Left lung (tissue), 10 donors: ENCODE data around the gene EIF4E1B. TPM values are rescaled to one million over a fixed set of nuclear protein-coding genes. Genes with fewer than 3 reads are reported as not detected.

Source experiments
- ATAC-seq: fragments of 200-7000 bp; cut with Tn5 transposase; one replicate; pipeline ENCODE4 v1.9.1; 2020; ENCODE audit warnings: moderate library complexity
- DNase-seq, 4 donors: peaks; one replicate each; pipeline ENCODE4 v3.0.0-alpha.2; 2013 to 2020
- H3K27ac ChIP-seq, 2 donors: fragments of 200-600 bp; sonication (generic) in 1 of 2; one replicate each; pipeline versions ENCODE4 v1.5.0 to v1.8.0; 2020 to 2021
- H3K27me3 ChIP-seq, 2 donors: fragments of 200-600 bp; sonication (generic) in 1 of 2; one replicate each; pipeline versions ENCODE4 v1.5.0 to v1.8.0; 2020 to 2021
- H3K36me3 ChIP-seq, 2 donors: fragments of 200-600 bp; sonication (generic) in 1 of 2; one replicate each; pipeline versions ENCODE4 v1.5.0 to v1.8.0; 2020 to 2021
- H3K4me1 ChIP-seq, 2 donors: fragments of 200-600 bp; one replicate each; pipeline ENCODE4 v1.8.0; 2021
- H3K4me3 ChIP-seq, 2 donors: fragments of 200-600 bp; sonication (generic) in 1 of 2; one replicate each; pipeline versions ENCODE4 v1.5.0 to v1.8.0; 2020 to 2021; ENCODE audit warnings: mild to moderate bottlenecking in 1 of 2
- H3K9me3 ChIP-seq, 2 donors: fragments of 200-600 bp; sonication (generic) in 1 of 2; one replicate each; pipeline versions ENCODE4 v1.5.0 to v1.8.0; 2020 to 2021
- intact Hi-C, 2 donors: fragments of 100-400 bp; cut with DNase I; formaldehyde crosslinking; loops; one replicate each; pipeline versions ENCODE4 v1.11.2 to v1.14.2; 2022
- polyA plus RNA-seq, 6 donors: library from polyadenylated mRNA; unstranded; fragments of 120-200 nt; gene quantifications; one replicate each; pipeline ENCODE4 v1.2.1, GENCODE V29; 2013; ENCODE audit not compliant: insufficient read length in 6 of 6
- total RNA-seq, 2 donors: library from RNA; stranded (reverse); fragmentation: NEBNext Ultra II Directional; extraction: Animal tissue kit (Norgen Biotek cat#: 25700); gene quantifications; one replicate each; pipeline ENCODE4 v1.2.1, GENCODE V29; 2021
- TF ChIP-seq, protein P1 (sequence below), 2 donors: fragments of 200-600 bp; sonication (generic) in 1 of 2; IDR thresholded peaks; one replicate each; pipeline versions ENCODE4 v1.5.0 to v1.8.0; 2021; ENCODE audit warnings: antibody characterized with exemption in 2 of 2
- donor health status: DM: no; HTN: yes; CAD: no.
- donor health status: DM: no; HTN: no; CAD: no.

The EIF4E1B gene
- total and polyA plus RNA-seq, 8 donors = 0.07 to 0.10 (median 0.08) TPM; not detected in 5

DNA sequence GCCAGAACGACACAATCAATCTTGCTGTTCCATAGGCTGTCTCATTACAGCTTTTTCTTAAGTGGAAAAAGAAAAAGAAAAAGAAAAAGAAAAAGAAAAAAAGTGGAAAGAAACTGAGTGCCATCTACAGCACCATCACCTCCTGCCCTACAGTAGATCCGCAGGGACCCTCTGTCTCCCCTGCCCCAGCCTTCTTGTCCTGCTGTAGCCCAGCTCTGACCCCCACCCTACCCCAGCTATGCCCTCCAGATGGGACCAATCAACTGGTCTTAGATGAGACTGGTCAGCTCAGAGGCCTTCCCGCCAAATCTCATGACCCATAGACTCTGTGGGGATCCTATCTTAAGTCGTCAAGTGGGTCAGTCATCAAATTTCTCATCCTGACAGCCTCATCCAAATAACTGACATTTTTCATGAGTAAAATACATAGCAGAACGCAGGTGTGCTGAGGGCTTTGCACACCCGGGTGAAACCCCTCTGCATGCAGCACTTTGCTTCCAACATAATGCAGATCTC, 51.6 kb downstream of the EIF4E1B start:
- H3K4me1 ChIP-seq = no peaks in the 10 kb centered on the region
- peaks cover 0 to 3% of the 10 kb centered on the region in 2 donors for H3K9me3 ChIP-seq
- intact Hi-C loops = no loop called here
- TF ChIP-seq, protein P1, sequence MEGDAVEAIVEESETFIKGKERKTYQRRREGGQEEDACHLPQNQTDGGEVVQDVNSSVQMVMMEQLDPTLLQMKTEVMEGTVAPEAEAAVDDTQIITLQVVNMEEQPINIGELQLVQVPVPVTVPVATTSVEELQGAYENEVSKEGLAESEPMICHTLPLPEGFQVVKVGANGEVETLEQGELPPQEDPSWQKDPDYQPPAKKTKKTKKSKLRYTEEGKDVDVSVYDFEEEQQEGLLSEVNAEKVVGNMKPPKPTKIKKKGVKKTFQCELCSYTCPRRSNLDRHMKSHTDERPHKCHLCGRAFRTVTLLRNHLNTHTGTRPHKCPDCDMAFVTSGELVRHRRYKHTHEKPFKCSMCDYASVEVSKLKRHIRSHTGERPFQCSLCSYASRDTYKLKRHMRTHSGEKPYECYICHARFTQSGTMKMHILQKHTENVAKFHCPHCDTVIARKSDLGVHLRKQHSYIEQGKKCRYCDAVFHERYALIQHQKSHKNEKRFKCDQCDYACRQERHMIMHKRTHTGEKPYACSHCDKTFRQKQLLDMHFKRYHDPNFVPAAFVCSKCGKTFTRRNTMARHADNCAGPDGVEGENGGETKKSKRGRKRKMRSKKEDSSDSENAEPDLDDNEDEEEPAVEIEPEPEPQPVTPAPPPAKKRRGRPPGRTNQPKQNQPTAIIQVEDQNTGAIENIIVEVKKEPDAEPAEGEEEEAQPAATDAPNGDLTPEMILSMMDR (IDR thresholded peaks at IDR 0.05) = no peak
- no peak overlapping the region for H3K4me3 ChIP-seq
- DNase-seq (no peak), ATAC-seq (no peak)
- no peak overlapping the region for H3K27ac ChIP-seq
- peaks cover 24 to 74% of the 10 kb centered on the region in 2 donors for H3K27me3 ChIP-seq
- H3K36me3 ChIP-seq = no peaks in the 10 kb centered on the region

DNA sequence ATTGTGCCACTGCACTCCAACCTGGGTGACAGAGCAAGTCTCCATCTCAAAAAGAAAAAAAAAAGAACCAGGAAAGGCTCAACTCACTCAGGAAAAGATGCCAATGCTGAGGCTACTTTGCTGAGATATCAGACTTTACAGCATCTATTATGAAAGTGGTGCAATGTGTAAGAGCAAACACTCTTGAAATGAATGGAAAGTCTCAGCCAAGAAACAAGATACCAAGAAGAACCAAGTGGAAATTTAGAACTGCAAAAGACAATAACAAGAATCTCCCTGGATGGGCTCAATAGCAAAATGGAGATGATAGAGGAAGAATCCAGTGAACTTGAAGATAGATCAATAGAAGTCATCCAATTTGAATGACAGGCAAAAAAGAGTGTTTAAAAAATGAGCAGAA, 54.5 kb downstream of the EIF4E1B start:
- intact Hi-C loops = no loop called here

DNA sequence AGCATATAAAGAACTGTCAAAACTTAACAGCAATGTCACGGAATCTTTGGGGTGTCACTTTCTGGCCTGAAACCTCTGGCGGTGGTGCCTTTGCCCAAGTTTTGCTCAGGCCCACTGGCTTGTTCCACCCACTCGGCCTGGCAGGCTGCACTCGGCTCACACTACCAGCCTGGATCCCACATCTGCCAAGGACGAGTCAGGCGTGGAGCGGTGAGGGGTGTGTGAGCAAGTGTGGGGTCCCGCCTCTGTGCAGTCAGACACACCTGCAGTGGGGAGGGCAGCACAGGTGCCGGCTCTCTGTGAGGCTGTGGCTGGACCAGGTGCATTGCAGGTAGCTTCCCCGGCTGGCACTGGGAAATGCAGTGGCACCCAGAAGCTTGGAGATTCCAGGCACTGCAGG, 56.8 kb downstream of the EIF4E1B start:
- Histone ChIP-seq H3K4me3 (no peak overlapping the region), H3K36me3 (no peaks in the 10 kb centered on the region), H3K27me3 (peaks cover 3 to 73% of the 10 kb centered on the region in 2 donors), H3K9me3 (peaks cover 0 to 12% of the 10 kb centered on the region in 2 donors), H3K4me1 (no peaks in the 10 kb centered on the region), H3K27ac (no peak overlapping the region)
- DNase-seq (no peak), ATAC-seq (no peak)
- intact Hi-C loops = no loop called here
- TF ChIP-seq, protein P1 (IDR thresholded peaks at IDR 0.05) = no peak

More for the DNA sequence above, 54.5 kb downstream of the EIF4E1B start:
- Histone ChIP-seq H3K9me3 (peaks cover 0 to 12% of the 10 kb centered on the region in 2 donors), H3K4me3 (no peak overlapping the region), H3K27me3 (peaks cover 12 to 73% of the 10 kb centered on the region in 2 donors), H3K4me1 (no peaks in the 10 kb centered on the region), H3K27ac (no peak overlapping the region), H3K36me3 (no peaks in the 10 kb centered on the region)
- ATAC-seq (no peak), DNase-seq (no peak)
- TF ChIP-seq, protein P1 (IDR thresholded peaks at IDR 0.05) = no peak

DNA sequence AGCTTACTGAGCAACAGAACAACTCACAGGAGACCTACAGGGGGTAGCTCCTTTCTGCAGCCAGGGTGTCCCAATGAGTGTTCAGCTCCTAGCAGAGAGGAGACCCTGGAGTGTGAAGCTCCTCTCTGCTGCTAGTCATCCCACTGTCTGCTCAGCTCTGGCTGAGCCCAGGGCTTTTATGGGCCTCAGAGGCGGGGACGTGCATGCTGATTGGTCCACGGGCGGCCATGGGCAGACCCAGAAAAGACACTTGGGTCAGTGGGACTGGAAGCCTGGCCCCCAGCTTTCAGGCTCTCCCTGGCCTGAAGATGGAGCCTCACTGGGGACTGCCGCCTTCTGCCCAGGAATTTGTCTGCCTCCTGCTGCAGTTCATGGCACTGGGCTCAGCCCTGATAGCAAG, 57.4 kb downstream of the EIF4E1B start:
- intact Hi-C loops = no loop called here
- peaks cover 9 to 73% of the 10 kb centered on the region in 2 donors for H3K27me3 ChIP-seq
- no peak overlapping the region for H3K27ac ChIP-seq
- no peak overlapping the region for H3K4me3 ChIP-seq
- no peak for ATAC-seq
- DNase-seq = no peak
- no peaks in the 10 kb centered on the region for H3K36me3 ChIP-seq
- TF ChIP-seq, protein P1 (IDR thresholded peaks at IDR 0.05) = no peak
- H3K9me3 ChIP-seq = peaks cover 0 to 12% of the 10 kb centered on the region in 2 donors
- no peaks in the 10 kb centered on the region for H3K4me1 ChIP-seq

DNA sequence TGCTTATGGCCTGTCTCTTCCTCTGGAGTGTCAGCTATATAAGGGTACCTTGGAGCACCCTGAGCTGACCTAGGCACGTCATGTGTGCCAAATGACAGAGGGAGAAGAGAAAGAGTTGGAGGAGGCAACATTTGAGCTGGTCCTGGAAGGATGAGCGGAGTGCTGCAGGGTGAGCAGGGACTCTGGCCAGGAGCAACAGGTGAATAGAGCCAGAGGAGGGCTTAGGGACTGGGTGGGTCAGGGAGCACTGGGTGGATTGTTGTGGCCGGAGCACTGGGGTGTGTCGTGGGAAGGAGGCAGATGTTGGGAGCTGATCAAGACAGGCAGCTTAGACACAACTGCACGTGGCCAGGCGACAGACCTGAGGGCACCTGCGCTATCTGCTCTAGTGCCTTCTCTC, 60.4 kb downstream of the EIF4E1B start:
- no peak overlapping the region for H3K4me3 ChIP-seq
- H3K27me3 ChIP-seq = peaks cover 11 to 83% of the 10 kb centered on the region in 2 donors
- intact Hi-C loops = no loop called here
- peaks cover 0 to 9% of the 10 kb centered on the region in 2 donors for H3K9me3 ChIP-seq
- no peak for DNase-seq
- TF ChIP-seq, protein P1 (IDR thresholded peaks at IDR 0.05) = no peak
- H3K27ac ChIP-seq = no peak overlapping the region
- no peaks in the 10 kb centered on the region for H3K36me3 ChIP-seq
- no peak for ATAC-seq
- H3K4me1 ChIP-seq = no peaks in the 10 kb centered on the region
